ENCODE data around the gene NCF4. TPM values are rescaled to one million over a fixed set of nuclear protein-coding genes. Genes with fewer than 3 reads are reported as not detected.

The NCF4 gene
- total RNA-seq = not detected in 2 replicates
- not detected for polyA plus RNA-seq (2012)

- no peak for DNase-seq (ENCODE audit: low read depth)
Measured at GRCh38 chr22:36860821-36861659, at the start of gene NCF4. Gene NCF4 (plus strand): TSS chr22:36861006. CDS start chr22:36861172, 166 bp downstream.

GRCh38 chr22:36811094-36811800 is 49.6 kb upstream of the NCF4 start:
- DNase-seq (ENCODE audit: low read depth) = no peak

GRCh38 chr22:36814801-36815200 is 46.0 kb upstream of the NCF4 start:
- DNase-seq (ENCODE audit: low read depth) = no peak

- no peak for DNase-seq (ENCODE audit: low read depth)
Measured at GRCh38 chr22:36815558-36816338, 45.1 kb upstream of the NCF4 start.

GRCh38 chr22:36816339-36816635 is 44.5 kb upstream of the NCF4 start:
- no peak for DNase-seq (ENCODE audit: low read depth)

- peak; percentile 23 for DNase-seq (ENCODE audit: low read depth)
Measured at GRCh38 chr22:36816636-36817524, 43.9 kb upstream of the NCF4 start, which contains the start of gene PVALB. Gene PVALB (minus strand): TSS chr22:36817035. CDS start chr22:36817005, 30 bp downstream.

- DNase-seq (ENCODE audit: low read depth) = no peak
Measured at GRCh38 chr22:36817525-36817848, 43.3 kb upstream of the NCF4 start.

- peak; percentile 82 for DNase-seq (ENCODE audit: low read depth)
Measured at GRCh38 chr22:36818010-36818642, 42.7 kb upstream of the NCF4 start.

- DNase-seq (ENCODE audit: low read depth) = peak; percentile 25
Measured at GRCh38 chr22:36819112-36819511, 41.7 kb upstream of the NCF4 start.

GRCh38 chr22:36822581-36822980 is 38.2 kb upstream of the NCF4 start:
- peak; percentile 52 for DNase-seq (ENCODE audit: low read depth)

- DNase-seq (ENCODE audit: low read depth) = peak; percentile 99
Measured at GRCh38 chr22:36823186-36823839, 37.5 kb upstream of the NCF4 start.

- no peak for DNase-seq (ENCODE audit: low read depth)
Measured at GRCh38 chr22:36824655-36825054, 36.2 kb upstream of the NCF4 start.

GRCh38 chr22:36826262-36826661 is 34.5 kb upstream of the NCF4 start:
- DNase-seq (ENCODE audit: low read depth) = no peak

- DNase-seq (ENCODE audit: low read depth) = peak; percentile 37
Measured at GRCh38 chr22:36828815-36829214, 32.0 kb upstream of the NCF4 start.

GRCh38 chr22:36829370-36830002 is 31.3 kb upstream of the NCF4 start:
- no peak for DNase-seq (ENCODE audit: low read depth)

- DNase-seq (ENCODE audit: low read depth) = no peak
Measured at GRCh38 chr22:36830601-36831000, 30.2 kb upstream of the NCF4 start.

- peak; percentile 56 for DNase-seq (ENCODE audit: low read depth)
Measured at GRCh38 chr22:36831206-36831605, 29.6 kb upstream of the NCF4 start.

- no peak for DNase-seq (ENCODE audit: low read depth)
Measured at GRCh38 chr22:36831717-36832116, 29.1 kb upstream of the NCF4 start.

- no peak for DNase-seq (ENCODE audit: low read depth)
Measured at GRCh38 chr22:36833073-36833472, 27.7 kb upstream of the NCF4 start.
